Stomach smooth muscle (tissue), 2 donors: ENCODE results near the gene TLR9.

ENCODE experiments used
- H3K27ac ChIP-seq: one replicate; pipeline ENCODE4 v1.7.0; 2013; ENCODE audit warnings: mild to moderate bottlenecking, low read length, inconsistent platforms
- H3K27me3 ChIP-seq, 2 donors: one replicate each; pipeline ENCODE4 v1.7.0; 2013; ENCODE audit warnings: low read length in 2 of 2; ENCODE audit not compliant: insufficient read depth in 2 of 2, control insufficient read depth in 1 of 2
- H3K36me3 ChIP-seq, 2 donors: one replicate each; pipeline ENCODE4 v1.7.0; 2013; ENCODE audit warnings: low read length in 2 of 2; ENCODE audit not compliant: control insufficient read depth in 2 of 2, insufficient read depth in 2 of 2
- H3K4me1 ChIP-seq: one replicate; pipeline ENCODE4 v1.7.0; 2013; ENCODE audit warnings: low read length; ENCODE audit not compliant: control insufficient read depth, insufficient read depth
- H3K4me3 ChIP-seq, 2 donors: one replicate each; pipeline ENCODE4 v1.7.0; 2013; ENCODE audit warnings: low read length in 2 of 2
- H3K9ac ChIP-seq, 2 donors: one replicate each; pipeline ENCODE4 v1.7.0; 2013; ENCODE audit warnings: low read length in 2 of 2, mild to moderate bottlenecking in 1 of 2
- H3K9me3 ChIP-seq, 2 donors: one replicate each; pipeline ENCODE4 v1.7.0; 2013; ENCODE audit warnings: low read length in 2 of 2; ENCODE audit not compliant: control insufficient read depth in 2 of 2
- donor health status: healthy.
- donor health status: Pancreatic carcinoma.

The TLR9 gene

DNA sequence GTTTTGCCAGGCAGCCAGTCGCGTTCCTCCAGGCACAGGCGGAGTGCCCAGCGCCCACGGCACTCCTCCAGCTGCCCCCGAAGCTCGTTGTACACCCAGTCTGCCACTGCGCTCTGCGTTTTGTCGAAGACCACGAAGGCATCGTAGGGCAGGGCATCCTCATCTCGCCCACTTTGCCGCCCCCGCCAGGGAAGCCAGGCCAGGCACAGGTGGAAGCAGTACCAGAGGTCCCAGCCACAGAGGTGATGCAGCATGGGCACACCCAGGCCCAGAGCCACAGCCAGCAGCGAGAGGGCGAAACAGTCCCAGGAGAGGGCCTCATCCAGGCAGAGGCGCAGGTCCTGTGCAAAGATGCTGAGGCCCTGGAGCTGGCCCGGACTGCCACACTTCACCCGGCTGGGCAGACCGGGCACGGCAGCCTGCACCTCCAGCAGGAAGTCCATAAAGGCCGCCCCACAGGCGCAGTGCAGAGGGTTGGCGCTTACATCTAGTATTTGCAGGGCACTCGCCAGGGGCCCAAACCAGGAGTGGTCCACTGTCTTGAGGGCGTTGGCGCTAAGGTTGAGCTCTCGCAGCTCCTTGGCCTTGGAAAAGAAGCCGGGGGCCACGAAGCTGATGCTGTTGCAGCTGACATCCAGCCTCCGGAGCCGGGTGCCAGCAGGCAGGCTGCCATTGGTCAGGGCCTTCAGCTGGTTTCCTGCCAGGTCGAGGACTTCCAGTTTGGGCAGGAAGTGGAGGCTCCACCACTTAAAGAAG, 3.7 kb downstream of the TLR9 start:
- Histone ChIP-seq H3K4me3 (no peak overlapping the region), H3K9me3 (no peaks in the 10 kb centered on the region), H3K27me3 (no peaks in the 10 kb centered on the region), H3K9ac (no peak overlapping the region), H3K27ac (no peak overlapping the region), H3K4me1 (peaks cover 17% of the 10 kb centered on the region), H3K36me3 (no peaks in the 10 kb centered on the region)

DNA sequence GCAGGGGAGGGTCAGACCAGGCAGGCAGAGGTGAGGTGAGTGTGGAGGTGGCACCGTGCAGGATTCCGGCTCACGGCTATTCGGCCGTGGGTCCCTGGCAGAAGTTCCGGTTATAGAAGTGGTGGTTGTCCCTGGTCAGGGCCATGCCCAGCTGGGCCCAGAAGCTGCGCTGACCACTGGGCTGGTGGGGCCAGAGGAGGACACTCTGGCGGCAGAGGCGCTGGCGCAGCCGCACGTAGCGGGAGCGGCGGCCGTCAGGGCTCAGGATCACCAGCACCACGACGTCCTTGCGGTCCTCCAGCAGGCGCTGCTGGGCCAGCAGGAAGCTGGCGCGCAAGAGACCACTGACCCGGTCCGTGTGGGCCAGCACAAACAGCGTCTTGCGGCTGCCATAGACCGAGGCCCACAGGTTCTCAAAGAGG, 4.3 kb downstream of the TLR9 start:
- Histone ChIP-seq H3K4me3 (no peak overlapping the region), H3K27me3 (no peaks in the 10 kb centered on the region), H3K9me3 (no peaks in the 10 kb centered on the region), H3K27ac (no peak overlapping the region), H3K36me3 (no peaks in the 10 kb centered on the region), H3K4me1 (peaks cover 21% of the 10 kb centered on the region), H3K9ac (no peak overlapping the region)

DNA sequence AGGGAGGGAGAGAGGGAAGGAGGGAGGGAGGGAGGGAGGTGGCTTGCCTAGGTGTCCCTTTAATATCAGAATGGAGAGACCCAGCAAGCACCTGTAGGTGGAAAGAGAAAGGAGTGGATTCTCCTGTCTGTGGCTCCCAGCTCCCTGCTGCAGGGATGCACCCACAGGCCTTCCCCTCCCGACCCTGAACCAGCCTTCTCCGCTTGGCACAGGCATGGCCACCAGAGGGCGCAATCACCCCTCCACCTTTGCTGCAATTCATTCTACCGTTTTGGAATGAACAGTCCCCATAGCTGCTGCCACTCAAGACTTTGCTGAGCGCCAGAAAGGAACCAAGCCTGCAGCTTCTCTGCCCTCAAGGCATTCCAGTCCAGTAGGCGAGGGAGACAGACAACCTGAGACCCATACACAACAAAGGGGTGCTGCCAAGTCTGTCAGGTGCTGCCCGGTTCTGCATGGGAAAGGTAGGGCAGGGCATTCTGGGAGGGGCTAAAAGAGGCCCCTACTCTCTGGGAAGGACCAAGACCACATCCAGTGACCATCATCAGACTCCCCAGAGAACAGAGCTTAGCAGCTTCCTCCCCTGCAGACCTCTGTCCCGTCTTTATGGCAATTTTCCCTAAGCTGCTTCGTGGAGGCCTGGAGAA, 4.9 kb downstream of the TLR9 start:
- H3K4me3 ChIP-seq: no peak overlapping the region
- H3K27me3 ChIP-seq: no peaks in the 10 kb centered on the region
- no peaks in the 10 kb centered on the region for H3K9me3 ChIP-seq
- peaks cover 0 to 4% of the 10 kb centered on the region in 2 donors for H3K36me3 ChIP-seq
- no peak overlapping the region for H3K9ac ChIP-seq
- H3K27ac ChIP-seq: no peak overlapping the region
- H3K4me1 ChIP-seq: peaks cover 21% of the 10 kb centered on the region

DNA sequence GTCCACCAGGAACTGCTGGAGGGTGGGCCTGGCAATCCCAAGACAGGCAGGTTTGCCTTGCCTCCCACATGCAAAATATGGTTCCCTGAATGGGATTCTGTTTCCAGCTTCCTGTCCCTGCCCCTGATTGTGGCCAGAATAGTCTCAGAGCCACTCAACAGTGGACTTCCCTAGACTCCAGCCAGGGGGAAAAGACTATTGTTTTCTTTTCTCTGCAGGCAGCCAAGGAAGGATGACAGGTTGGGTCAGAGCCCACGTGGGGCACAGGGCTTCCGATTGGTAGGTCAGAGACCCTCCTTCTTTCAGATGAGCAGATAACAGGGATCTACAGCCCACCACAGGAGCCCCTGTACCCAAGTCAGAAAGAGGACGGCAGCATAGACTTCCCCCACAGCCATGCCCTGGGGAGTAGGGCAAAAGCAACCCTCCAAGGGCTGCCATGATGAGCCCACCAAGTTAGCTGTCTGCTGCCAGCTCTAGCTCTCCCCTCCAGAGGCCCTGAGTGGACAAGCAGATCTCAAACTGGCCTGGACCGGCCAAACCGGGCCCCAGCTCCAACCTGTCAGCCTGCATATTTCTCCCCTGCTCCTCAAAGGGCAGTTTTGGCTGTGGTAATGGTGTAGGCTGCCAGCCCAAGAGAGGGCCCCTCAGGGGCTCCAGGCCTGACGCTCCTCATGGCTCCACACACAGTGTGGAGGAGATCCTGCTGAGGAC, 6.4 kb downstream of the TLR9 start:
- Histone ChIP-seq H3K4me1 (peaks cover 21% of the 10 kb centered on the region), H3K4me3 (no peak overlapping the region), H3K27ac (peak overlapping the region; percentile 11), H3K9ac (no peak overlapping the region), H3K9me3 (no peaks in the 10 kb centered on the region), H3K27me3 (no peaks in the 10 kb centered on the region), H3K36me3 (peaks cover 14% of the 10 kb centered on the region in 2 donors)

DNA sequence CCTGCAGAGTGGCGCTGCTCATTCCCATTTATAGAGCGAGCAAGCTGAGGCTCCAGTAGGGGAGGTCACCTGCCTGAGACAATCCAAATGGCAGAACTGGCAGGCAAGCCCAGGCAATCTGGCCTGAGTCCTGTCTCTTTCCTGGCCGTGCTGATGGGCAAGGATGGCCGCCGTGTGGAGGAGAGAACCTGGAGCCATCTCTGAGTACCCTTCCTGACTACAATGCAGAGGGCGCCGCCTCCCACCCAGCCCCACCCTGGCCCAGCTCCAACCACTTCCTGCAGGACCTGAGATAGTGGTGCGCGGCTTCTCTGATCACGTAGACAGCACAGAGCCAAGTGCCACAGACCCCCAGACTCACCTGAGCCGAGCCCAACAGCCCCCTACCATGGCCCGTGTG, 7.0 kb downstream of the TLR9 start:
- Histone ChIP-seq H3K4me3 (no peak overlapping the region), H3K27me3 (no peaks in the 10 kb centered on the region), H3K4me1 (peaks cover 21% of the 10 kb centered on the region), H3K9me3 (no peaks in the 10 kb centered on the region), H3K27ac (peak overlapping the region; percentile 31), H3K9ac (no peak overlapping the region), H3K36me3 (peaks cover 16 to 19% of the 10 kb centered on the region in 2 donors)

DNA sequence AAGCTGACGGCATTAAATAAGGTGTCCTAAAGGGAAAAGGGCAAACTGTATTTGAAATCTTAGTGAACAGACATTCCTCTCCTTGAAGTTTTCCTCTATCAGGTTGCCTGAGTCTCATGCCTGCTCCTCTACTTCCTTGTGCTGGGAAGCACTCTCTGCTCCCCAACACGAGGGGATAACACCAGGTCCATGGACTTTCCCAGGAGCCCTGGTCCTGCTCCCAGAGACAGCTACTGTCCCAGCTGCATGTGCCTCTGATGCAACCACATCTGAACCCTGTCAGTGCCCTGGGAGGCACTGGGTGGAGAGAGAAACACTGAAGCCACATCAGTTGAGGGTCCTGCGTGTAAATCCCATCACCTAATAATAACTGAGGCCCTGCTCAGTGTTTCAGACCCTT, 7.4 kb downstream of the TLR9 start:
- Histone ChIP-seq H3K4me3 (no peak overlapping the region), H3K27me3 (no peaks in the 10 kb centered on the region), H3K9me3 (no peaks in the 10 kb centered on the region), H3K9ac (no peak overlapping the region), H3K36me3 (peaks cover 20 to 21% of the 10 kb centered on the region in 2 donors), H3K4me1 (peaks cover 21% of the 10 kb centered on the region), H3K27ac (peak overlapping the region; percentile 31)

DNA sequence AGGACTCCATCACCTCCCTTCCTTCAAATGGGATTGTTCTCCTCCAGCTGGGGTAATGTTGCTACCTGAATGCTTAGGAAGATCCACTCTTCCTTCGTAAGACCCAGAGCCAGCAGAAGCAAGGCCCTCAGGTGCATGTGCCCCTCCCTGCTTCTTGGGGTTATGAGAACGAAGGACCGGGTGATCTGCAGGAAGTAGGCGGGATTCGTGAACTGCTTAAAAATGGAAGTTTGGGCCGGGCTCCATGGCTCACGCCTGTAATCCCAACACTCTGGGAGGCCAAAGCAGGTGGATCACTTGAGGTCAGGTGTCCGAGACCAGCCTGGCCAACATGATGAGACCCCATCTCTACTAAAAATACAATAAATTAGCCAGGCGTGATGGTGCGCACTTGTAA, 8.0 kb downstream of the TLR9 start:
- H3K9me3 ChIP-seq: no peaks in the 10 kb centered on the region
- peaks cover 21% of the 10 kb centered on the region for H3K4me1 ChIP-seq
- H3K27ac ChIP-seq: peak overlapping the region; percentile 53
- no peaks in the 10 kb centered on the region for H3K27me3 ChIP-seq
- H3K4me3 ChIP-seq: peak overlapping the region in 1 of 2 donors; percentile 29
- peaks cover 24 to 27% of the 10 kb centered on the region in 2 donors for H3K36me3 ChIP-seq
- H3K9ac ChIP-seq: peak overlapping the region in 1 of 2 donors; percentile 7

DNA sequence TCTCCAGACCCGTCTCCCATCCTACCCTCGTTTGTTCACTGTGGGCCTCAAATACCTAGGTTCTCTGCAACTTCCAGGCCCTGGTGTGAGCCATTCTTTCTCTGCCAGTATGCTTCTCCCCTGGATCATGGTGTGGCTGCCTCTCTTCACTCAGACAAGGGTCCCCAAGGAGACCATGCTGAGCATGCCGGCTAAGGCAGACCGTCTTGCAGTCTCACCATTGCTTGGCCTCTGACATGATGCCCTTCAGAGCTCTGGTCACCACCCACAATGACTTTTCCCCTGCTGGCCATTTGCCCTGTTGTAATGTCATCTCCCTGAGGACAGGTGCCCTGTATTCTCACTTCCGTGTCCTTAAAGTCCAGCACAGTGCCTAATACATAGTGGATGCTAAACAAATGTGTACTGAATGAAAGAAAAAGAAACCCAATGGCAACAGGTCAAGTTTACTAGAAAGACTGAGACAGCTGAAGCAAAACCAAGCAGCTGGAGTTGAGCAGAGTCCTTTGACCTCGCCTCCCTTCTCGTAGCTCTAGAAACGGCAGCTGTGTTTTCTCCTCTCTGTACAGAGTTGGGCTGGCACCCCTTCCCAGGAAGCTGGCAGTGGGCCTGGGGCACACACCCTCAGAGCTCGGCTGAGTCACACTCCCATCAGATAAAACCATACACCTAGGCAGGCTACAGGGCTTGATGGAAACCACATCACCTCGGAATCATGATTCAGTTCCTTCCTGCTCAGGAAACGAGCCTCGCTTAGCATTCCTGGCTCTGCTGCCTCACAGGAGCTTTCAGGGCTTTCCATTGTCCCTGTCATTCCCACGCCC, 8.6 kb downstream of the TLR9 start:
- H3K4me1 ChIP-seq: peaks cover 19% of the 10 kb centered on the region
- peak overlapping the region; percentile 7 to 47 for H3K9ac ChIP-seq
- H3K4me3 ChIP-seq: peak overlapping the region; percentile 7 to 29

DNA sequence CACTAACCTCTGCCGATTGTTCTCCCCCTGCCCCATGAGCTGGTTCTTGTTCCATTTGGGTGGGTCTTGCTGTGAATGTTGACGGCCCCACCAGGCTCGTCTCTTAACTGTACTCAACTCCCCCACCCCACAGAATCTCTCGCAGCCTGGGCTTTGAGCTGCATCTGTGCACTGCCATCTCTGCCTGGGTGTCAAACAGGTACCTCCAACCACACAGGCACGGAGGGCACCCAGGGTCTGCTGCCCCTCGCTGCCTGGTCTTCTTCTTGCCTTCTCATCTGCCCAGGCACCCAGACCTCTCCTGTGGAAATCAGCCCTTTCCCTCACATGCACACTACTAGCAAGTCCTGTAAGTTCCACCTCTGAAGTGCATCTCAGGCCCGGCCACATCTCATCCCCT, 10.1 kb downstream of the TLR9 start:
- no peak overlapping the region for H3K27ac ChIP-seq
- H3K27me3 ChIP-seq: no peaks in the 10 kb centered on the region
- H3K9me3 ChIP-seq: no peaks in the 10 kb centered on the region
- H3K9ac ChIP-seq: no peak overlapping the region
- peaks cover 41 to 44% of the 10 kb centered on the region in 2 donors for H3K36me3 ChIP-seq
- H3K4me3 ChIP-seq: no peak overlapping the region
- peaks cover 13% of the 10 kb centered on the region for H3K4me1 ChIP-seq

More for the DNA sequence above, 8.6 kb downstream of the TLR9 start:
- Histone ChIP-seq H3K36me3 (peaks cover 27 to 33% of the 10 kb centered on the region in 2 donors), H3K27ac (peak overlapping the region; percentile 53), H3K27me3 (no peaks in the 10 kb centered on the region), H3K9me3 (no peaks in the 10 kb centered on the region)

DNA sequence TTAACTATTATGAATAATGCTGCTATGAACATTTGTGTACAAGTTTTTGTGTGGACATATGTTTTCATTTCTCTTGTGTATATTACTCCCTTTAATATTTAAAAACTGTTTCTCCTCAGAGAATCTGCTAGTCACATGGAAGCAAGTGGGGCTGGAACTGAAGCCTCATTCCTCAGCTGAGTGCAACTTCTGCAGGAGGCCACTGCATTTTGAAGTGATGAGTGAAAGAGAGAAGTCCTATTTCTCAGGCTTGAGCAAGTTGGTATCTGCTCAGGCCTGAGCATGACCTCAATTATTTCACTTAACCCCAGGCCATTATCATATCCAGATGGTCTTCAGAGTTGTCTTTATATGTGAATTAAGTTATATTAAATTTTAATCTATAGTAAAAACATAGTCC, 11.5 kb downstream of the TLR9 start:
- Histone ChIP-seq H3K27me3 (no peaks in the 10 kb centered on the region), H3K4me3 (no peak overlapping the region), H3K27ac (no peak overlapping the region), H3K9me3 (no peaks in the 10 kb centered on the region), H3K36me3 (peaks cover 52 to 53% of the 10 kb centered on the region in 2 donors), H3K9ac (no peak overlapping the region), H3K4me1 (peaks cover 13% of the 10 kb centered on the region)
